Measurements from ENCODE around the gene RREB1.

DNA sequence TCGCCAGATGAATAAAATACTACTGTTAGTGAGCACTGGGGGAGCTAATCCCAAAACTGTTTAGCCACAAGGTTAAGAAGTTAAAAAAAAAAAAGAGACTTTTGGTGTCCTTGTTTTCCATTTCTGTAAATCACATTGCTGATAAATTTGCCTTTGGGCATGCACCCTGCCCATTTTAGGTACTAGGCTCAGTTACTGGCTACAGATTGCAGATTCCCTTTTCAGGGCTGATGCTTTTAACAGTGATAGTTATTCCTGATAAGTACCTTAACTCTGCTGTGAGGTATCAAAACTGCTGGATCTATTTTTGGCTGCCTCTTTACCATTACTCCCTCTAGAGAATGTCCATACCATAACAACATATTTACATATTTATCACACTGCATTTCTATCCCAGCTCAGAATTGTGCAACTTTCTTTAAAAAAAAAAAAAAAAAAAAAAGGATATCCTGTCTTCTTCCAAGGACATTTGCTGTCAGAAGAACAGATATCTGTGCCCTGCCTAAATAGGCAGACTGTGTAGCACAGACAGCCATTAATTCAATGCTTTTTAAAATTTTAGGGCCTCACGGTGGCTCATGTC, 110.7 kb downstream of the RREB1 start:
- TF ChIP-seq REST (tag by site-specific recombination; IDR thresholded peaks at IDR 0.05) (no peak), ATF2 (tag by site-specific recombination; IDR thresholded peaks at IDR 0.05; ENCODE audit: low read depth) (no peak), ZNF274 (IDR thresholded peaks at IDR 0.05; ENCODE audit: low read length) (no peak), ZNF274 (tag by site-specific recombination; IDR thresholded peaks at IDR 0.05; ENCODE audit: borderline replicate concordance) (no peak), TCF7L2 (IDR thresholded peaks at IDR 0.05; ENCODE audit: borderline replicate concordance, low read depth, low read length) (no peak)
- TF ChIP-seq, protein P1, sequence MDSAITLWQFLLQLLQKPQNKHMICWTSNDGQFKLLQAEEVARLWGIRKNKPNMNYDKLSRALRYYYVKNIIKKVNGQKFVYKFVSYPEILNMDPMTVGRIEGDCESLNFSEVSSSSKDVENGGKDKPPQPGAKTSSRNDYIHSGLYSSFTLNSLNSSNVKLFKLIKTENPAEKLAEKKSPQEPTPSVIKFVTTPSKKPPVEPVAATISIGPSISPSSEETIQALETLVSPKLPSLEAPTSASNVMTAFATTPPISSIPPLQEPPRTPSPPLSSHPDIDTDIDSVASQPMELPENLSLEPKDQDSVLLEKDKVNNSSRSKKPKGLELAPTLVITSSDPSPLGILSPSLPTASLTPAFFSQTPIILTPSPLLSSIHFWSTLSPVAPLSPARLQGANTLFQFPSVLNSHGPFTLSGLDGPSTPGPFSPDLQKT (IDR thresholded peaks at IDR 0.05; ENCODE audit: borderline replicate concordance, low read depth, low read length), result no peak
- TF ChIP-seq, protein P2, sequence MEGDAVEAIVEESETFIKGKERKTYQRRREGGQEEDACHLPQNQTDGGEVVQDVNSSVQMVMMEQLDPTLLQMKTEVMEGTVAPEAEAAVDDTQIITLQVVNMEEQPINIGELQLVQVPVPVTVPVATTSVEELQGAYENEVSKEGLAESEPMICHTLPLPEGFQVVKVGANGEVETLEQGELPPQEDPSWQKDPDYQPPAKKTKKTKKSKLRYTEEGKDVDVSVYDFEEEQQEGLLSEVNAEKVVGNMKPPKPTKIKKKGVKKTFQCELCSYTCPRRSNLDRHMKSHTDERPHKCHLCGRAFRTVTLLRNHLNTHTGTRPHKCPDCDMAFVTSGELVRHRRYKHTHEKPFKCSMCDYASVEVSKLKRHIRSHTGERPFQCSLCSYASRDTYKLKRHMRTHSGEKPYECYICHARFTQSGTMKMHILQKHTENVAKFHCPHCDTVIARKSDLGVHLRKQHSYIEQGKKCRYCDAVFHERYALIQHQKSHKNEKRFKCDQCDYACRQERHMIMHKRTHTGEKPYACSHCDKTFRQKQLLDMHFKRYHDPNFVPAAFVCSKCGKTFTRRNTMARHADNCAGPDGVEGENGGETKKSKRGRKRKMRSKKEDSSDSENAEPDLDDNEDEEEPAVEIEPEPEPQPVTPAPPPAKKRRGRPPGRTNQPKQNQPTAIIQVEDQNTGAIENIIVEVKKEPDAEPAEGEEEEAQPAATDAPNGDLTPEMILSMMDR (tag by site-specific recombination; IDR thresholded peaks at IDR 0.05), result no peak
